Measurements from ENCODE around the gene VSTM4.

Gene VSTM4

DNA sequence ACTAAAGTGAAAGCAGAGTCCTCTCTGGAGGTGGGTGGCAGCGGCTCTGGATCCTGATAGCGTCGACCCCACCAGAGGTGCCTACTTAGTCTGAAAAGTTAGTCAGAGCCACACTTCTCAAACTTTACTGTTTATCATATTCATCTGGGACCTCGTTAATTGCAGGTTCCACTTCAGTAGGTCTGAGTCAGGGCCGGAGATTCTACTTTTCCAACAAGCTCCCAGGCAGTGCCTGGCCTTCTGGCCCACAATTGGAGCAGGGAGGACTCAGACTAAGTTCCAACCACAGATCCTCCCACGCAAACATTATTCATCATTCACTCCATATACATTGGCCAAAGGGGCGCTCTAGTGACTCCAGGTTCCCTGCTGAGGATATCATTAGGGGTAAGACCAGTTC lies 78.1 kb downstream of the VSTM4 start:
- DNase-seq = no peak

DNA sequence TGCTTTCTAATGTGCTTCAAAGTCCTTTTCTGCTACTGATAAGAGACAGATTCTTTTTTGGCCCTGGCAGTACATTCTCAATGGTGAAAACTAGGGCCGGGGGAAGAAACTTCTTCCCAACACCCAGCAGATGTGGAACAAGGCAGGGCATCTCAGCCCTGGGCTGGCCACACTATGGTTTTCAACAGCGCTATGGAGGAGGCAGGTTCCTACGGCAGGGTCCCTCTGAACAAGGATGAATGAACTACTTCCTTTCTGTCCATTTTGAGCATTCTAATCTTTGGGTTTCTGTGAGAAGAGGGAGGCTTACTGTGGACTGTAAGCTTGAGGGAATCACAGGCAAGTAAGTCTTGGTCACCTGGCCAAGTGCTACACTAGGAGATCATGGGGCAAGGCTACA lies 78.7 kb downstream of the VSTM4 start:
- DNase-seq = no peak

DNA sequence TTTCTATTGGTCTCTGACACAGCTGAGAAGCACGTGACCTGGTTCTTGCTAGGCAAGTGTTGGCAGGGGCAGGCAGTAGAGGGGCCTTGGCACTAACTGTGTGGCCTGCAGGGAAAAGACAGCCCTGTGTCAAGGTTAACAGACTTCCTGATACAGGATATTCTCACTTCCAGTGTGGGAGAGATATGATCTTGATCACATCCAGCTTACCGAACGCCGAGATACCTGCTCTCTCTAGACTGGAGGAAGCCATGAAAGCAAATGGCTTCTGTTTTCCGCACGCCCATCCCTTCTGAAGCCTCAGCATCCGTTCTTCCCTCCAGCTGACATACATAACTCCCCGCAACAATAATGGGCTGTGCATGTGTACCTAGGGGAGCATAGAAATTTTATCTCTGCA lies 79.4 kb downstream of the VSTM4 start:
- no peak for DNase-seq

DNA sequence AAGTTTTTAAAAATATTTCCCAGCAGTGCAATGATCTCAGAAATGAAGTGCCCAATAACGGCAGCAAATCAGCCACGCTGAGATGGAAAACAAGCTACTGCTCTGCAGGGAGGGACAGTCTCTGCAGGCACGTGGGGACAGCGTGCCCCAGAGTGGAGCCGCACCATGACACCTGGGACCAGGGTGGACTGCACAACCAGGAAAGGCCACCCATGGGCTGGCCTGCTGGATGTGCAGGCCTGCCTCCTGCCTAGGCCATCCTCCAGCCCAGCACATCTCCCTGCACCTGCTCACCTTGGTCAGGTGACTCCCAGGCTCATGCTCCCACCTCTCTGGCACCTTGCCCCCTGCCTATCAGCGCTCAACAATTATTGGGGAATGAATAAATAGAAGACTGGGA lies 80.4 kb downstream of the VSTM4 start:
- no peak for DNase-seq

DNA sequence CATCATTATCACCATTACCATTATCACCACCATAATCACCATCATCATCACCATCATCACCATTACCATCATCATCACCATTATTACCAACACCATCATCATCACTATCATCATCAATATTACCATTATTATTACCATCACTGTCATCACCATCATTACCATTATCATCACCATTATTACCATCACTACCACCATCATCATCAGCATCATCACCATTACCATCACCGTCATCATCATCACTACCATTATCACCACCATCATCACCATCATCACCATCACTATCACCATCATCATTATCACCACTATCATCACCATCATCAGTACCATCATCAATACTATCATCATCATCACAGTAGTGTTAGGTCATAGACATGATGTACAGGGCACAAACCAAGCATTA lies 81.4 kb downstream of the VSTM4 start:
- DNase-seq = no peak

DNA sequence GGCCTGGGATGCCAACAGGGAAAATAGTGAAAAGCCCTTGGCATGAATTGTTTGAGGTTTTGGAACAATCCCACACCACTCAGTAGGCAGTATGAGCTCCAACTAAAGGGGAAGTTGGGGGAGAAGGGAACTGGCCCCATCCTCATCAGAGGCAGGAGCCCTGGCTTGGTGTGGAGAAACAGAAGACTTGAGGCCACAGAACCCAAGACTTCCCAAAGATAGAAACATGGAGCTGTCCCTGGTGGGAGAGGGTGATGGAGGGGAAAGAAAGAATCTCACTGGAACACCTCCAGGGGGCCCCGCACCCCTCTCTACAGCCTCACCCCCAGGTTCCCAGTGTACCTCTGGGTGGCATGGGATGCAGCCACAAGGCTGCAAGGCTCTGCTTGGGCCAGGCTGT lies 85.7 kb downstream of the VSTM4 start:
- no peak for DNase-seq

DNA sequence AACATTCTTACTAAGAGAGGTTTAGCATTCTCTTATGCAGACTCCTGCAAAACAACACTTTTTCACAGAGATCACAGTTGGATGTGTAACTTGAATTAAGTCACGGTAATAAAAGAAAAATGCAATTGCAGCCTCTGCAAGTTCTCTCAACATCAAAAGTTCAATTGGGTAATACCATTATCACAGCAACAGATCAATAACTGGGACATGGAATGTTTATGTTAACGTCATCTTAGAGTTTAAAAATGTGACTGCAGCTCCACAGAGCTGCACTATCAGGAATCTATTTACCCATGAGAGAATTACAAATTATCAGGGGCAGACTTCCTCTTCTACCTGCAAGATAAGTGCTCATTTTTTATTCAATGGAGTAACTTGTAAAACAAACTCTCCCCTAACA lies 86.7 kb downstream of the VSTM4 start:
- no peak for DNase-seq

DNA sequence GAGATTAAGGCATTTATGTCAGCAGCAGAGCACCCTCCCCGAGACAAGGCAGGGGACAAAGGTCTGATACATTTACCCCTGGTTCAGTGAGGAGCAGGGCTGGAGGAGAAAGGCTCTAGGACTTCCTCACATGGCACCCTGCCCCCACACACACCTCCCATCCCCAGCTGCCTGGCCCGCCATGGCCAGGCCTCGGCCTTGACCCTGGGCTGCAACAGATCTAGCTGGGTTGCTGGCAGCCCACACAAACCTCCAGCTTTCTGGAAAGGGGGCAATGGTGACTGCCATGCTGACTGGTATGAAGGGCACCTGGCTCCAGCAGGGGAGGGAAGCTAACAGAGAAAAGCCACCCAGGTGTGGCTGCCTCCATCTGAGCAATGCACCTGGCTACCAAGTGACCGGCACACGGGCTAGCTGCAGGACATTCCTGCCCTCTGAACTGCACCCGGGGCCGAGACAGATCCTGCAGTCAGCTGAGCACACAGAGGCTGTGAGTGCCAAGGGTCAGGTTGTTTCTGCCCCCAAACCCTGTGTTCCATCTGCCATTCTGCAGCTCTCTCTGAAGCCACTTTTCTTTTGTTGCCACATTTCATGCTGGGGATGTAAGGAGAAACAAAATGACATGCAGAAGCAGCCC lies 89.9 kb downstream of the VSTM4 start:
- no peak for DNase-seq

DNA sequence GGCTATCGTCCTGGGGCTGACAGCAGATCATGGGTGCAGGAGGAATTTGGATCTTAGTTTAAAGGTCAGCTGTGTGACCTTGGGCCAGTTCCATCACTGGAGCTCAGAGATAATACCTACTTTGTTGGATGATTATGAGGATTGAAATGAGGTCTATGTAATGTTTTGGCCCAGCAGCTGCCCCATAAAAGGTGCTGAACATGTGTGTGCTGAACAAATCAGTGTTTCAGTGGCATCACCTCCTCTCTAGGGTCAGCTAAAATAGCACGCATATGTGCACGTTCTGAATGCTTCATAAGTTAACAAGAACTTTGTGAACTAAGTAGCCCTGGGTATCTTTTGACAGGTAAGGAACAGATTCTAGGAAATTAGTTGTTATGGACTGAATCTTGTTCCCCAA lies 90.8 kb downstream of the VSTM4 start:
- DNase-seq = no peak

DNA sequence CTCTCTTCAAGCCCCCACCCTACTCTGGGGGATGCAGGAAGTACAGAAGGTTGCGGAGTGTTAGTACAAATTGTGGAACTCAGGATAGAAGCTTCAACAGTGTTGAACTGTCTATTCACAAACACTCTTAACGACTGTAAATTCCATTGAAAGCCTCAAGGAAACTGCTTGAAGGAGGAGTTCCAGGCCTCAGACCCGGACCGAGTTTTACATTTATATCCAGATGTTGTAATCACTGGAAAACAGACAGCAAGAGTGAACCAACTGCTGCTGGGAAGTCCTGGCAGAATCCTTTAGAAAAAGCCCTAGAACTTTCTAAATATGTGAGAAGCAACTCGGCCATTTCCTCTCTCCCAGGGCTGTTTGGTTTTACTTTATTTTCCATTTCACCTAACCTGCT lies 91.6 kb downstream of the VSTM4 start:
- no peak for DNase-seq

DNA sequence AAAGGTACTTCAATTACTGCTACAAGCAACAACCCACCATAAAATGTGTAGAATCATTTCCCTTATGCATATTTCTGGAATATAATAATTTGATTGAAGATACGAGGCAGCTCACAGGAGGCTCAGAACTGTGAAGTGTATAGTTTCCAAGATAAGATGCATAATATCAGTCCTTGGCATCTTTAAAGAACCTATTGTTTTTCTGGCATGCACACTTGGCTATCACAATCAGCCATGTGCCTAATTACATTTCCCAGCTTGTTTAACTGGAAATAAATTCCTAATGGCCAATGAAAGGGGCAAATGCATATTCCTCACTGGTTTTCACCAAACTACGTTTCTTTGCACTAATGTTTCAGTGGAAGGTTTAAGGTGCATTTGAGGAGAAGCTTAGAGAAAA lies 92.3 kb downstream of the VSTM4 start:
- no peak for DNase-seq

DNA sequence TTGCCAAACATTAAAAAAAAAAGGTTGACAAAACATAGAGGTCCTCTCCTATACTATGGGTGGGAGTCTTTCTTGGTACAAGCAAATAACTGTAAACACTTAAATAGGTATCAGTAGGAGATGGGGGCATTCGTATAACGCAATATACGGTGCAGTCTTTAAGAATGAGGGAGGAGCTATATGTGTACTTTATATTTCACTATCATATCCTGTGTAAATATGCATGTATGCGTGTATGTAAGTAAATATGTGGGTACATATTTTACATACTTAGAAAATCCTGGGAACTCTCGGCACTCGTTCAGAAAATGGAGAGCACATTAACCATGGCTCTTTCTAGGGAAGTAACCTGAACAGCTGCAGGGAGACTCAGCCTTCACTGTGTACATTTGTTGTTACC lies 93.6 kb downstream of the VSTM4 start:
- no peak for DNase-seq

DNA sequence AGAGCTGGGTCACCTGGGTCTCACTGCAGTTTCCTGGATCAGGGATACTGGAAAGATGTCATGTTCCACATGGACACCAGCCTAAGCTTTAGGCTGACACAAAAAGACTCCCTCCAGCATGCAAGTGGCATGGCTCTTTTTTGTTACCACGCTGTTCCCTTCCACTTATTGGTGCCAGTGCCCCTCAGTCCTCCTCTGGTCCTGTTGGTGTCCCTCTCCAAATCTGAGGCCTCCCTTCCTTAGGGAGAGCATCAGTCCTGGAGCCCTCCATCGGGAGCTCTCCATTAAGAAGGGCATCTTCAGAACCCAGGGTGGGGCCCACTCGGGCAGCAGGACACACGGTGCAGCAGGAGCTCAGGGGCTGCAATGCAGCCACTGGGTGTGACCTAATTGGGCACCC lies 99.6 kb downstream of the VSTM4 start:
- DNase-seq = no peak

DNA sequence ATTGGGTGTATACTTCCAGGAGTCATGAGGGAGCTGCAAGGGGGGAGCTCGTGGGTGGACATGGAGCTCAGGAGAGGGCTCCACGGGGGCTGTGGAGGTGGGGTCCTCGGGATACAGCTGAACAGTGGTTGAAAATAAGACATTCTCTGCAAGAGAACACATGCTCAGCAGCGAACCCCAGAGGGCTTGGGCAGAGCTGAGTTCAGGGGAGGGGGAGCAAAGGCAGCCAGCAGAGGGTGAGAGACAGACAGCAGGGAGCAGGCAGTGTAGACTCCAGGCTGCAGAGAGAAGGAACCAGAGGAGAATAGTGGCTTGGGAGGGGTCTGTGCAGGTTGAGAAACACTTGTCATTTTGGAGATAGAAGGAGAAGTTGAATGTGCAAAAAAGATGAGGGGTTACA lies 102.7 kb downstream of the VSTM4 start:
- no peak for DNase-seq

DNA sequence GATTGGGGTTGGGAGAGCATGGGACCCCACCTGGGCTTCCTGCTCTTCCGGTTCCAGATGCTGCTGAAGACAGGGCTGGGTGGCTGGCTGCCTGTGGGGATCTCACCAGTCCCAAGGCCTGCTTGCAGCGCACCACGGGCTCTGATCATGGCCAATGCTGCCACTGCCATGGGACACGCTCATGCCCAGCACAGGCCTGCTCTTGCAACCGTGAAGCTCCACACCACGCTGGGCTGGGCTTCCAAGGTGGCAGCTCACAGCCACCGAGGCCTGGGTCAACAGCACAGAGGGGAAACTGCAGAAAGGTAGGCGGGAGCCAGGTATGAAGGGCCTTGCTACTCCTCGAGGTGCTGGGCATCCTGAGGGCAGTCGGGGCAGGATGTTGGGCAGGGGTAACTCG lies 103.6 kb downstream of the VSTM4 start:
- no peak for DNase-seq

DNA sequence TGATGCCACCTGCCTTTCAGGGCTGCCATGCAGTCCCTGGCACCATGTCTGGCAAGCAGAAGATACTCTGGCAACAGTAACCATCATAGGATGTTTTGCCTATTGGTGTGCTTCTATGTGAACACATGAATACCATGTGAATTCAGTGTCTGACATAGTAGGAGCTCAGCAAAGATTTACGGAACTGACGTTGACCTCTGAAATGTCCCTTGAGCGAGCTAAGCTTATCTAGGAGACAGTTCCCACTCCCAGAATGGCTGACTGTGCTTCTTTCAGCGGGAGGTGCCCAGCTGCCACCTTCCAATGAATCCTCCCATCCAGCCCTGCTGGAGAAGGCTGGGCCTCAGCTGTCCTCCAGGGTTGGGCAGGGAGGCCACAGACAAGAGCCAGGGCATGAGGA lies 104.5 kb downstream of the VSTM4 start:
- no peak for DNase-seq

DNA sequence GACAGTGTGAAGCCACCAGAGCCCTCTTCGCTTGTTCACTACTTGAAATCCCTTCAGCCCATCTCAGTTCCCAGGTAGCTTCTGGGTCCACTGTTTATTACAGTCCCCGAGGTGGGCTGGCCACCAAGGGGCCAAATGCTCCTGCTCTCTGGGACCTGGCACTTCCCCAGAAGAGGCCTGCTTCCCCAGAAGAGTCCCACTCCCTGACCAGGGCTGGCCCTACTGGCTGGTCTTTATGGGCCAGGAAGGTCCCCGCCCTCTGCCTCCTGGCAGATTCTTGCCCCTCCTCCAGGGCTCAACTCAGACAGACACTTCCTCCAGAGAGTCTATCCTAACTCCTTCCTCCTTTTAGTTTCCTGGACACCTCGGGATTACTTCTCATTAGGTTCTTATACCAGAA lies 105.0 kb downstream of the VSTM4 start:
- no peak for DNase-seq

DNA sequence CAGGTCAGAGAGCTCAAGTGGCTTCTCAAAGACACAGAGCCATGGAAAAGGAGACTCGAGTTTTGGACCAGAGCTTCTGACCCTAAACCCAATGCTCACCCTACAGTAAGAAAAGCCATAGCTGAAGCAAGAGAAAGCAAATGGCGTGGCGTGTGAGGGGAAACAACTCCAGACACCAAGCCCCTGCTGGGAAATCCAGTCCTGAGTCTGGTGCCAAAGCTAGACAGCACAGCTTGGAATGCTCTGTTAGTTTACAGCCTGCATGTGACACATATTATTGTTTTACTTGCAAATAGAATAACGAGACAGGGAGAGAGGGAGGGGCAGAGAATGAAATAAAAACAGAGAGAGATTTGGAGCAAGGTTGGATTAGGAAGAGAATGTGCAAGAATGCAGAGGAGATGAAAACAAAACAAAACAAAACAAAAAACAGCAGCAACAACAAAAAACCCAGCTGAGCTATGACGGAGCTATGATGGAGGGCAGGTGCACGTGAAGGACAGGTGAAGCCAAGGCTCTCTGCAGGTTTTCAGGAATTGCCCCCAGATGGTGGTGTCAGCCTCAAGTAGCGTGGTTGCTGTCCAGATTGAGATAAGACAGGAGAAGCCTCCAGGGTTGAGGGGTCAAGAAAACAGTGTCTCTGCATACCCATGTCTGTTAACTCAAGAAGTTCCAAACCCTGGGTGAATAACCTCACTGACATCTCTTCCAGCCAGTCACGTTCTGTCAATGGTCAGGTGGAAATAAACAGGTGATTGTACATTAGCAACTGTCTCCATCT lies 105.9 kb downstream of the VSTM4 start:
- no peak for DNase-seq

DNA sequence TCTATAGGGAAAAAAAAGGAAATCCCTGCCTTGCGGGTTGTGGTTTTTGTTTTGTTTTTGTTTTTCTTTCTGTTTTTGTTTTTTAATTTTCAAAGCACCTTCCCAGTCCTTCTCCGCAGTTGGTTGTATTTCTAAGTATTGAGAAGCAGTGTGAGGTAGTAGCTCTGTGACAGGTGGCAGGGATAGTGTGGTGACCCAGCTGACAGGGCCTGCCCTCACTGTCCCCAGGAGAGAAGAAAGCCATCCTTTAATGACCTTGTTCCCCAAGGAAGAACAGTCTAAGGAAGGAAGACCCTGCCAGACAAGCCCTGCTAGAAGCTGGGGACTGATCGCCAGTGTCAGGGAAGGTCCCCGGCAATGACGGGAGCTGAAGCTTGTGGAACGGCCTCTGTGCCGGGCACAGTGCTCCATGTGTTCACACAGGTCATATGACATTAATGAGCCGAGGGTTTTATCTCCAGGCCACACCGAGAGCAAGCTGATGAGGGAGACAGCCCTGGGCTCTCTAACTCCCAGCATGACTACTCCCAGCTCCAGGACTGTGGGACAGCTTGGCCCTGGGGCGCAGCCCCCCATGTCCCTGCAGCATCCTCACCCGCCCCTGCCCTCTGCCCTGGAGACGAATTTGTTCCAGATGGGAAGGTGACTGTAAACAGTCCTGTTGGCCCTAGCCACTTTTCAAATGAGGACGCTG lies 106.7 kb downstream of the VSTM4 start:
- no peak for DNase-seq

DNA sequence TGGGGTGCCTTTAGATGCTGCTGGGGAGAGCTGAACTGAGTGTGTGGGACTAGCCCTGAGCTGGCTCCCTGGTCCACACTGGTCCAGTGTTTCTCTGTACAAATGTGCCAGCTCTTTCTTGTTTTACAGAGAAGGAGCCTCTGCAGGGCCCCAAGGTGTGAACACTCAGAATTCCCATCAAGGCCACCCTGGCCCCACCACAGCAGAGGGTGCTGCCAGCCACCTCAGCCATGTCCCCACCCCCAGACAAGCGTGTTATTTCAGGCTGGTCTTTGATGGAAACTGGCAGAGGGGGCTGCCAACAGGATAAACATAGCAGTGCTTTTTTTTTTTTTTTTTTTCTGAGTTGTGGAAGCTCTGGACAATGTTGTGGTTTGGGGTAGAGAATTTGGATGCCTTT lies 107.2 kb downstream of the VSTM4 start:
- no peak for DNase-seq

DNA sequence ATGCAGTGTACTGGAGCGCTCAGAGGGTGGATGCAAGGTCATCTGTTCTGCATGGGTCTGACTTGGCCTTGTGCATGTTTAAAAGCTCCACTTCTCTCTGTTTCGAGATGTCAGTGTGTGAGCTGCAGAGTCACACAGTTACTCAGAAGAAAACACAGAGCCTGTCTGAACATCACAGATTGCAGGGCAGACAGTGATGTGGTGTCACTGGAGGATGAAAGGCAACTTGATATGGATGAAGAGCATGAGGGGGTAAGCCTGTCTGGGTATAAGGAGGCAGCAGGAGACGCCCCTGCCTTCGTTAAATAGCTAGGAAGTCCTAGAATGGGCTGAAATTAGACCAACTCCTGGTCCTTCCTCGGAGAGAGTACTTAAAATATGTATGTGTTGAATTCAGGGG lies 108.2 kb downstream of the VSTM4 start:
- DNase-seq = no peak

DNA sequence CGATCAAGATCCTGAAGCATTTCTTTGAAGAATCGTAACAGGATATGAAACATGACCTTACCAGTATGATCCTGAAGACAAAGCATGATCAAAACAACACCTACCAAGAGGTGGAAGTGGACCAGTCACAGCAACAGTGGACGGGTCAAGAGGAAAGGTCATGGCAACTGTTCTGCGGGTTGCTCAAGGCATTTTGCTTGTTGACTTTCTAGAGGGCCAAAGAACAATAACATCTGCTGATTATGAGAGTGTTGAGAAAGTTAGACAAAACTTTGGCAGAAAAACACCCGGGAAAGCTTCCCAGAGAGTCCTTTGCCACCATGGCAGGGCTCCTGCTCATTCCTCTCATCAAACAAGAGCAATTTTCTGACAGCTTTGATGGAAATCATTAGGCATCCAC lies 110.1 kb downstream of the VSTM4 start:
- DNase-seq = no peak

DNA sequence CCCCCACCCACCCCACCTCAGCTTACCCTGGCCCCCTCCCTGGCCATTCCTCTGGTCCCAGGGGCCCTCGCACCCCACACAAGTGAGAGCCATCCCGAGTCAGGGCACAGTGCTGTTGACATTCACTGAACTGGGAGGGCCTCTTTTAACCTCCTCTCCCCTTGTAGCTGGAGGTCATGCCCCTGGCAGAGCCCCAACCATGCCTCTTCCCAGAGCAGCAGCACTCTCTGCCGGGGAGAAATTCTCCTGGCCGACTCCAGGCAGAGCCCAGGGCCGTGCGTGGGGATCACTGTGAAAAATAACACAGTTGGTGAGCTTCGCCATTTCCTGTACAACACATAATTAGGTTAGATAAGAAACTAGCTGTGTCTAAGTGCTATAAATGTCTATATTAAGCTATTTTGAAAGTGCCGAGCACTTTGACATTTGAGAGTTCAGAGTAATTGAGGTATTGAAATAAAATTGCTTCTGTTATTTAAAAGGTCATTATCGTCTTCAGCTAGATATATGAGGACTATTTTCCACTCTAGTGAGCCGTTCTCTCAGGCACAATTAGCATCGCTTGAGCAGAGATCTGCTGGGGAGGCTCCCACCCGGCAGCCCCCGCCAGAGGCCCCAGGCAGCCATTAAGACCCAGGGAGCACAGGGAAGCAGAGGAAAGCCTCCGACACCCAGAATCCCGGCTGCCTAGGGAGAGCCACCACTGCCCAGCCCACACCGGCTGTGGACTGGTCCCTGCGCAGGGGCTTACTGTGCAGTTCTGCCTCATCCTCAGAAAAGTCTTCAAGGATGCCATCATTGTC lies 113.3 kb downstream of the VSTM4 start:
- no peak for DNase-seq

DNA sequence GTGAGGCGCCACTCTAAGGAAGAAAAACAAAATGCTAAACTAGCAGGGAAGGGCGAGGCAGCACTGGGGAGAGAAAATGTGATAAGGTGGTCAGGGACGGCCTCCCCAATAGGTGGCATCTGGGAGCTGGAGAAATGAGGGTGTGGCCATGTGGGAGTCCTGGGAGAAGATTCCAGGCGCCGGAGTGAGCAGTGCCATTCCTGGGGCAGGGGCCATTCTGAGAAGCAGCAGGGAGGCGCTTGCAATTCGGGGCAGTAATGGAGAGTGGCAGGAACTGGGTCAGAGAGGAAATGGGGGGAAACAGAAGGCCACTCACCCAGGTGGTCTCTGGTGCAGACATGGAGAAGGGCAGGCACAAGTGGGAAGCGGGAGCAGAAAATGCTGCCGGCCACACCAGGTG lies 113.9 kb downstream of the VSTM4 start:
- DNase-seq = no peak

All from RPMI8226 (cell line).